GM12878 (cell line): ENCODE measurements around the gene ANKDD1A. TPM values are rescaled to one million over a fixed set of nuclear protein-coding genes. Genes with fewer than 3 reads are reported as not detected.
A peak's percentile ranks its signal among the peaks of the same experiment; 100 is the strongest.

Experiments
- ATAC-seq: fragments of 200-7000 bp; cut with Tn5 transposase; 3 replicates; pipeline ENCODE4 v1.9.1; 2020; ENCODE audit warnings: mild to moderate bottlenecking, moderate library complexity
- BruUV-seq: library from RNA; stranded (reverse); fragments of 400-500 nt; replicated peaks from 2 replicates; lab custom pipeline; 2021; lab: Mats Ljungman, UMichigan
- CTCF ChIA-PET: fragments of 300-600 bp; sonication (Branson Sonifier 250); formaldehyde crosslinking; extraction: SDS; loops from one replicate; lab custom pipeline; 2021; ENCODE audit warnings: inconsistent platforms; lab: Yijun Ruan, JAX
- POLR2A ChIA-PET: fragments of 350-600 bp; formaldehyde crosslinking; extraction: SDS; loops from one replicate; lab custom pipeline; 2021; ENCODE audit warnings: inconsistent platforms; lab: Charles Lee
- RAD21 ChIA-PET: fragments of 300-600 bp; sonication (Branson Sonifier 250); formaldehyde crosslinking; loops from one replicate; lab custom pipeline; 2023; ENCODE audit warnings: antibody characterized with exemption; ENCODE audit not compliant: unreplicated experiment; lab: Charles Lee
- SMC1A ChIA-PET: fragments of 300-600 bp; sonication (Branson Sonifier 250); formaldehyde crosslinking; loops from one replicate; lab custom pipeline; 2023; ENCODE audit not compliant: unreplicated experiment, uncharacterized antibody; lab: Charles Lee
- DNase-seq: peaks from one replicate; pipeline ENCODE4 v3.0.0-alpha.2; 2011; ENCODE audit warnings: low read depth, low spot score
- FAIRE-seq: peaks from 3 replicates; lab custom pipeline; 2011; peaks lifted over from hg19 to GRCh38; lab: Jason Lieb, UNC
- H2AFZ ChIP-seq: 2 replicates; pipeline ENCODE4 v1.6.0; 2011; ENCODE audit warnings: low read depth, low read length, control low read depth; ENCODE audit not compliant: control insufficient read depth
- H3K27ac ChIP-seq: 2 replicates; pipeline ENCODE4 v1.5.1; 2011; ENCODE audit warnings: control low read depth; ENCODE audit not compliant: control insufficient read depth, insufficient read depth
- H3K27me3 ChIP-seq, 2 experiments: replicated peaks in 1 of 2; 2 replicates each; pipeline versions ENCODE4 v1.6.0 to v1.6.1; 2011; ENCODE audit warnings: low read length in 1 of 2; ENCODE audit not compliant: control insufficient read depth in 2 of 2, insufficient read depth in 2 of 2
- H3K36me3 ChIP-seq, 2 experiments: 2 replicates each; pipeline ENCODE4 v1.5.1; 2011; ENCODE audit warnings: low read length in 1 of 2; ENCODE audit not compliant: control insufficient read depth in 2 of 2, insufficient read depth in 2 of 2
- H3K4me1 ChIP-seq: 2 replicates; pipeline ENCODE4 v1.6.1; 2011; ENCODE audit warnings: mild to moderate bottlenecking, low read length, moderate library complexity, mixed read lengths; ENCODE audit not compliant: control insufficient read depth, insufficient read depth
- H3K4me2 ChIP-seq: 2 replicates; pipeline ENCODE4 v1.6.0; 2011; ENCODE audit warnings: control low read depth; ENCODE audit not compliant: control insufficient read depth, insufficient read depth
- H3K4me3 ChIP-seq: fragments of 200-600 bp; sonication (generic); 2 replicates; pipeline ENCODE4 v1.5.1; 2016
- H3K79me2 ChIP-seq: 2 replicates; pipeline ENCODE4 v1.6.0; 2011; ENCODE audit warnings: low read length; ENCODE audit not compliant: control insufficient read depth, insufficient read depth
- H3K9ac ChIP-seq: 2 replicates; pipeline ENCODE4 v1.8.0; 2011; ENCODE audit warnings: low read length, control low read depth, mixed read lengths; ENCODE audit not compliant: control insufficient read depth, insufficient read depth
- H3K9me3 ChIP-seq: replicated peaks from 3 replicates; pipeline ENCODE4 v1.5.1; 2011; ENCODE audit warnings: mild to moderate bottlenecking, low read length; ENCODE audit not compliant: control insufficient read depth, insufficient read depth
- H4K20me1 ChIP-seq: 2 replicates; pipeline ENCODE4 v1.6.0; 2011; ENCODE audit not compliant: control insufficient read depth, insufficient read depth
- BCL11A ChIP-seq: IDR thresholded peaks from 2 replicates; pipeline ENCODE4 v1.6.1; 2011; ENCODE audit warnings: low read depth, low read length
- EGR1 ChIP-seq, 2 experiments: IDR thresholded peaks; 1 replicate in 1 of 2; 2 replicates in 1 of 2; pipeline ENCODE4 v1.6.1; 2011 to 2012; ENCODE audit warnings: low read depth in 2 of 2, low read length in 2 of 2, borderline replicate concordance in 1 of 2, mild to moderate bottlenecking in 1 of 2, moderate library complexity in 1 of 2
- IRF3 ChIP-seq: fragments of 450-650 bp; IDR thresholded peaks from 2 replicates; pipeline ENCODE4 v1.6.1; 2014; ENCODE audit warnings: mild to moderate bottlenecking
- KLF5 ChIP-seq: fragments of 450-650 bp; IDR thresholded peaks from 2 replicates; pipeline ENCODE4 v1.6.1; 2014; ENCODE audit warnings: mild to moderate bottlenecking; ENCODE audit not compliant: partially characterized antibody
- MYB ChIP-seq: fragments of 150-350 bp; IDR thresholded peaks from 2 replicates; pipeline ENCODE4 v1.6.1; 2014; ENCODE audit warnings: mild to moderate bottlenecking, low read depth, low read length, borderline replicate concordance
- REST ChIP-seq: IDR thresholded peaks from 2 replicates; pipeline ENCODE4 v1.6.1; 2012; ENCODE audit warnings: mild to moderate bottlenecking, low read depth, low read length
- ZBTB4 ChIP-seq: fragments of 450-650 bp; formaldehyde crosslinking; IDR thresholded peaks from 2 replicates; pipeline ENCODE4 v1.4.0; 2022; ENCODE audit warnings: mild to moderate bottlenecking, moderate library complexity
- ZNF592 ChIP-seq: fragments of 450-650 bp; IDR thresholded peaks from 2 replicates; pipeline ENCODE4 v1.6.1; 2017; ENCODE audit warnings: mild to moderate bottlenecking, moderate library complexity
- WGBS: methylation state at CpG from one replicate; pipeline ENCODE4 v1.1.6; 2016; ENCODE audit warnings: low lambda C conversion rate; ENCODE audit not compliant: insufficient replicate concordance, insufficient coverage; ENCODE audit errors: missing lambda C conversion rate; 5-methylcytosine and 5-hydroxymethylcytosine counted together
- in situ Hi-C: fragments of 300-500 bp; cut with MboI; formaldehyde crosslinking; loops from 9 replicates; pipeline ENCODE4 v1.14.3; 2018; ENCODE audit warnings: mixed read lengths
- intact Hi-C: fragments of 100-400 bp; cut with micrococcal nuclease; formaldehyde crosslinking; loops from one replicate; pipeline ENCODE4 v1.14.2; 2022; ENCODE audit not compliant: unreplicated experiment
- polyA plus RNA-seq, 11 experiments: library from polyadenylated mRNA; depleted of rRNA in 4 of 11; unstranded in 6 of 11; stranded (reverse) in 5 of 11; fragments of >200 nt; fragmentation: Nextera tagmentation in 4 of 11; fragmentation: Illumina TruSeq in 1 of 11; extraction: Ambion mirVana in 4 of 11; extraction: Trizol in 1 of 11; gene quantifications; 1 replicate in 1 of 11; 2 replicates in 10 of 11; pipeline versions ENCODE4 v1.2.1 to v1.2.3, GENCODE V29; 2011 to 2016; ENCODE audit warnings: inconsistent platforms in 2 of 11, missing spikeins in 2 of 11, low read depth in 1 of 11
- total RNA-seq, 4 experiments: library from RNA; depleted of rRNA in 3 of 4; stranded (reverse); fragments of >200 nt in 3 of 4; fragmentation: Illumina TruSeq in 1 of 4; extraction: Trizol in 1 of 4; gene quantifications; 2 replicates each; pipeline versions ENCODE4 v1.2.1 to v1.2.3, GENCODE V29; 2013 to 2021

The ANKDD1A gene
- total and polyA plus RNA-seq, 10 of the 15 experiments (the other 5 are each of a cell fraction or from before 2014, with no cell fraction given), result 1.5 to 6.6 (median 4.1) TPM

- Histone ChIP-seq H4K20me1 (no peaks in the 10 kb centered on the region), H3K4me2 (peak overlapping the region; percentile 73), H3K27me3 (no peaks in the 10 kb centered on the region), H3K4me1 (peaks cover 13% of the 10 kb centered on the region), H2AFZ (peak overlapping the region; percentile 92), H3K9ac (peak overlapping the region; percentile 54), H3K27ac (0 out of 2 replicates have a peak overlapping the region, but pooled peaks have one; percentile 20), H3K9me3 (peaks cover 7% of the 10 kb centered on the region; the same call in 2 of the 3 replicates), H3K4me3 (peak overlapping the region; percentile 46; the same call in 1 of the 2 replicates), H3K79me2 (no peaks in the 10 kb centered on the region), H3K36me3 (no peaks in the 10 kb centered on the region)
- peak; percentile 98 for ATAC-seq
- in situ Hi-C loops (loop anchor here (5.0 kb wide), 1 partner anchor 173 kb away; no protein-coding TSS in a partner anchor), intact Hi-C loops (loop anchor here (1.0 kb wide), 1 partner anchor 174 kb away; no protein-coding TSS in a partner anchor)
- no TSS peak for BruUV-seq
- POLR2A ChIA-PET, result interaction anchor here (0.6 to 3.2 kb wide), 3 partner anchors 23 to 113 kb away, joined by 3 to 11 read pairs (median 3); no protein-coding TSS in a partner anchor
- FAIRE-seq, result peak; percentile 75
- CTCF ChIA-PET, result interaction anchor here (0.6 to 8.0 kb wide), 15 partner anchors 11 to 565 kb away, joined by 3 to 91 read pairs (median 6); partner anchors contain the start of gene PIF1
- SMC1A ChIA-PET, result interaction anchor here (0.6 to 8.1 kb wide), 13 partner anchors 11 to 173 kb away, joined by 3 to 42 read pairs (median 4); no protein-coding TSS in a partner anchor
- 16% methylated on average over 29 of the region's 30 CpGs for WGBS
- DNase-seq, result no peak
- RAD21 ChIA-PET, result interaction anchor here (0.7 to 5.4 kb wide), 11 partner anchors 11 to 177 kb away, joined by 3 to 53 read pairs (median 3); partner anchors contain the start of gene PLEKHO2
- no peak for TF ChIP-seq REST
- no peak for TF ChIP-seq BCL11A
- TF ChIP-seq KLF5, result no peak
- no peak for TF ChIP-seq IRF3
- no peak for TF ChIP-seq MYB
- no peak for TF ChIP-seq ZBTB4
- no peak for TF ChIP-seq ZNF592
- TF ChIP-seq EGR1 (IDR thresholded peaks at IDR 0.05; ENCODE audit: borderline replicate concordance in 1 of 2, low read depth in 2 of 2, low read length in 2 of 2), result no peak
Observed at GRCh38 chr15:64905119-64905831, 6.4 kb upstream of the ANKDD1A start.
